Ovary (tissue), 3 donors: Measurements from ENCODE around the gene VPS52.

ENCODE experiments used
- CTCF ChIP-seq, 3 donors: fragments of 450-650 bp in 2 of 3; fragments of 200-600 bp in 1 of 3; IDR thresholded peaks; one replicate each; pipeline versions ENCODE4 v1.5.1 to v1.8.0; 2016 to 2022; ENCODE audit warnings: antibody characterized with exemption in 3 of 3, mild to moderate bottlenecking in 1 of 3
- EP300 ChIP-seq: sonication (generic); formaldehyde crosslinking; IDR thresholded peaks from one replicate; pipeline ENCODE4 v1.6.1; 2017; ENCODE audit warnings: antibody characterized with exemption
- donor health status: DM: no; HTN: no; CAD: no.

- no peak for TF ChIP-seq CTCF (IDR thresholded peaks at IDR 0.05)
- peak; percentile 46 for TF ChIP-seq EP300
These were observed 17.5 kb upstream of the VPS52 start, which contains the start of the genes PFDN6 and WDR46 for GRCh38 chr6:33288921-33289783.
